ENCODE results near the gene IFI27L2.

The IFI27L2 gene

GRCh38 chr14:94121485-94121884 lies 7.9 kb downstream of the IFI27L2 start:
- DNase-seq = no peak

GRCh38 chr14:94120667-94121340 lies 8.6 kb downstream of the IFI27L2 start:
- DNase-seq = no peak

DNA sequence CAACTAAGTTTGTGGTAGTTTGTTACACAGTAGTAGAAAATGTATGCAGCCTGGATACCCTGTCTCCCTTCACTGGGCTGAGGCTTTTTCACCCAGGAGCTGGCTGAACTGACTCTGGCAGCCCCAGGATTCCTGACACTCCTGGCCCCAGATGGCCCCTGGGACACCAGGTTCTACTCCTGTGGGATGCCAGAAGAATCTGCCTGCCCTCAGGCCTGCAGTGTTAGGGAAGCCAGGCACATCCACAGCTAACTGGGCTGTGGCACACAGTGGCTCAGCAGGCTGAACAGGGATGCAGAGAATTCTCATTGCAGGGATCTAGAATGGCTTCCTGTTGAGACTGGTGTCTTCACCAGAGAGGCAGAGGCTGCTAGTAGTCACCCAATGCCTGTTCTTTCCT lies 10.3 kb downstream of the IFI27L2 start:
- DNase-seq = no peak

DNA sequence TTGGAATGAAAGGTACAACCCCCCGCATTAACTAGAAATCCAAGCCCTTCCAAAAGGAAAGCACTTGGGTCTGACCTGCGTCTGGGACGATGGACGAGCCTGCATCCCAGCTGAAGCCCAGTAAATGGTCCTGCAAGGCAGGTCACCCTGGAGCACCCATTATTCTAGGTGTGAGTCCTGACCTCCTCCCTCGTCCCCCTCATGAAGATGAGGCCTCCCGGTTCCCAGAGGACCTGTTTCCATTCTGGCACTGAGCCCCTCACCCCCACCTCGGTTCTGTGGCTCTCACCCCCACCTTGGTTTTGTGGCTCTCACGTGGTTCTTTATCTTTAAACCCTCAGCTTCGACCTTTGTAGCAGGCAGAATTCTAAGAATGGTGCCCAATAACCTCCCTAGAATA lies 11.5 kb downstream of the IFI27L2 start:
- no peak for DNase-seq

DNA sequence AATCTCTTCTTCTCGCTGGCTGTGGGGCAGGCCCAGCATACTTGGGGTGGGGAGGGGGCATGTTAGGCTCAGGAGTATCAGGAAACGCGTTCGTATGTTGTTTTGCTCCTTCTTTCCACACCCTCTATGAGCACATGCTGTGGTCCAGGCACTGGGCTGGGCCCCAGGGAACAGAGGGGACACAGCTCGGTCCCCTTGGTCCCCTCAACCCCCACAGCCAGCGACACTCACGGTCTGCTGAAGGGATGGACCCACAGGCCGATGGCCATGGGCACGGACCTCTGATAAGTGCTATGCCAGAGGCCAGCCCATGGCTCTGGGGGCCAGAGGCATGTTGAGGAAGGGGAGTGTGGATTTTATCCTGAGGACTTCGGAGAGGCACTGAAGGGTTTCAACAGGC lies 12.7 kb downstream of the IFI27L2 start:
- no peak for DNase-seq

- DNase-seq = no peak
Measured at GRCh38 chr14:94115631-94116030, 13.8 kb downstream of the IFI27L2 start.

DNA sequence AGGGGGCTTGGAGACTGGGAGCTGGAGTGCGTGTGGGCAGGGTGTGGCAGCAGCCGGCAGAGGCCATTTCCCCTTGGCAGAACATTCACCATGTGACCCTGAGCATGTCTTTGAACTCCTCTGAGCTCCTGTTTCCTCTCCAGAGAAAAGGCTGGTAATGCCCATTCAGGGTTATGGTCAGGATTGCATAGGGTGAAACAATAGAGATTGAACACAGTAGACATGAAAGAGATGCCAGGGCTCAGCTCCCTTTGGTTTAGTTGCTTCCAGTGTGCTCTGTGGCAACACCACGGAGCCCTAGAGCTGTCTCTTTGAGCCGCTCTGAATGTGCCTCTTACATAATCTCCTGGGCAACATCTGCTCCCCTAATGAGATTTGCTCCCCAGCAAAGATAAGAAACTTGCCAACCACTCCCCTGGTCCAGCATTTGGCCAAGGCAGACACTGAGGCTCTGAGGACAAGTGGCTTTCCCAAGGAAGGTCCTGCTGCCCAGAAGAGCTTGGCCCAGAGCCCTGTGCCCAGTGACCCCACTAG lies 14.3 kb downstream of the IFI27L2 start:
- DNase-seq = no peak

- DNase-seq = no peak
Measured at GRCh38 chr14:94114589-94115057, 14.8 kb downstream of the IFI27L2 start.

- DNase-seq = no peak
Measured at GRCh38 chr14:94113908-94114588, 15.4 kb downstream of the IFI27L2 start.

GRCh38 chr14:94113490-94113889 lies 15.9 kb downstream of the IFI27L2 start:
- no peak for DNase-seq

GRCh38 chr14:94113073-94113472 lies 16.3 kb downstream of the IFI27L2 start:
- no peak for DNase-seq

DNA sequence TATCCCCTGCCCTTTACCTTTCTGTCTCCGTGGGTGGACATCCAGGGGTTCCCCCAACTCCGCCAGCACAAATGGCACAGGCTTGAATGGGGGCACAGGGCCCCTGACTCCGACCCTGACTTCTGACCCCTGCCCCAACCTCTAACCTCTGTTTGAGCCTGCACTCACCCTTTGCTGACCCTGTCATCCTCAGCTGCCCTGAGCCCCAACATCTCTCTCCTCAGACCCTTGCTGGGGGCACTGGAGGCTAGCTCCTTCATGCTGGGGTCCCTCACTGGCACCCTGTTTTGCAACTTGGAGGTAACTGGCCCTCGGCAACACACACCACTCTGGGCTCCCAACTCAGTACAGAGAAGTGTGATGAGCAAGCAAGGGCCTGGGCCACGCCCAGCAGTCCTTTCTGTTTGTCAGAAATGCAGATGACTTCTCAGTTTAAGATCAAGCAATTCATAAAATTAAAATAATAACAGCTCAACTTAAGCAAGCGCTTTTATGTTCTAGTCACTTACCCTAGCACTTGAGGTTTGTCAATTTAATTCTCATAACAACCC lies 16.8 kb downstream of the IFI27L2 start:
- DNase-seq = no peak

GRCh38 chr14:94111276-94112095 lies 17.9 kb downstream of the IFI27L2 start:
- no peak for DNase-seq

DNA sequence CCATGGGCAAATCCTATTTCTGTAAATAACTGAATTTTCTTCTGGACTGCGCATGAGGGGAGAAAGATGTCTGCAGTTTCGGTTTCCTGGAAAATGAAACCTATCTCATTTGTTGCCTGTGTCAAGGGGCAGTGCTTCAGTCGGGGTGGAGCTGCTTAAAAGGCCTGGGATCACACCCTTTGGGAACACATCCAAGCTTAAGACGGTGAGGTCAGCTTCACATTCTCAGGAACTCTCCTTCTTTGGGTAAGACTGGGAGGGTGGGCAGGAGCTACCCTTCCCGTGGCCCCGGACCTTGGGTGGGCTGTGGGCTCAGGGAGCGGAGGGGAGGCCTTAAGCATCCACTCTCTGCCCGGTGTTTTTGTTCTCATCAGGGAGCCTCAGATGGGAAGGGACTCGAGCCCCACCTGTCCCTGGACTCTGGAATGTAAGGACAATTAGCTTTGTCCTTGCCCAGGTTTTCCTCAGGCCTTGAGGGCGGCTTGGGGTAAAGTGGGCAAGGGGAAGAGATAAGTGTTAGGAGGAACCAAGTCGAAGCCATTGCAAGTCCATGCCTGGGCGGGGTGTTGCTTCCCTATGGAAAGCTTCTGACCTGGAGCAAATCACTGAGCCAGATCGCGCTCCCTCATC lies 18.7 kb downstream of the IFI27L2 start, which contains the start of gene IFI27:
TSS of gene IFI27 (plus strand) at position 185 of the 630 bp plus-strand sequence.
- no peak for DNase-seq

- DNase-seq = no peak
Measured at GRCh38 chr14:94109915-94110250, 19.5 kb downstream of the IFI27L2 start.

DNA sequence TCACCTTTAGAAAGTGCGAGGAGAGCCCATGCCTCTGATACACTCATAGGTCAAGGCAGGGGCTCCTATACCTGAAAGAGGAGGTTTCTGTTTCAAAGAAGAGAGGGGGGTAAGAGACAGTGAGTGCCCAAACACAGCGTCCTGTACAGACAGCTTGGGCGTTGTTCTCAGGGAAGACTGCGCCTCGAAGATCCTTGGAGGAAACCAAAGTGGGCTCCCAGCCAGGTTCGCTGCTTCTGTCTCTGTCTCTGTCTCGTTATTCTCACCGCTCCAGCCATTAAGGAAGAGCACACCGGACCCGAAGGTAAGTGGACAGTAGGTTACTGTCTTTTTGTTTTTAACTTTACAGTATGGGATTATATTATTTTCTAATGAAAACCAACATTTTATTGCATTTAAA lies 24.7 kb downstream of the IFI27L2 start:
- DNase-seq = no peak

GRCh38 chr14:94103554-94104150 lies 25.8 kb downstream of the IFI27L2 start:
- DNase-seq = no peak

DNA sequence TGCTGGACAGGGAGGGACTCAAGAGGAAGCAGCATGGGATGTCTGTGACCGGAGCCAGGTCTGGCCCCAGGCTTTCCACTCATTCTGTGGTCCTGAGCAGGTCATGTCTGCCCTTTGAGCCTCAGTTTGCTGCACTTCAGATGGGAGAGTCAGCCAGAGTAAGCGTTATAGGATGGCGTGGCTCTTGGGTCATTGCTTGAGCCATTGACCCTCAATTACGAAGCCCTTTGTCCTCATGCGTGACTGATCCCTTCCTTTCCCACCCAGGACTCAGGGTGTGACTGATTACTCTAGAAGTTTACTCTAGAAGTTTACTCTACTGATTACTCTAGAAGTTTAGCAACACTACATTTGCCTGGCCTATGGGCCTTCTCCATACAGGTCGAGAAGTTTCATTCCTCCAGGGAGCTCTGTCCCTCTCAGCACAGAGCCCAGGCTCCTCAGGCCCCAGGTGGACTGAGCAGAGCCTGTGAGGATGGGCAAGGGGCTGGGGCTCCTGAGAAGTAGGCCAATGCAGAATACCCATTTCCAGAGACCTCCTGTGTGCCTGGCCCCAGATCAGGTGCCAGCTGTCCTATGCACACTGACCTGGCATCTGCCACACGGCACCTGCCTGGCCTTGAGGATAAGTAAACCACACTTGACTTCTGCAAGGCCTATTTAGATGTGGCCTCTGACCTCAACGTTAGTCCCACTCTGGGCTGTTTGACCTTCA lies 26.5 kb downstream of the IFI27L2 start:
- no peak for DNase-seq

DNA sequence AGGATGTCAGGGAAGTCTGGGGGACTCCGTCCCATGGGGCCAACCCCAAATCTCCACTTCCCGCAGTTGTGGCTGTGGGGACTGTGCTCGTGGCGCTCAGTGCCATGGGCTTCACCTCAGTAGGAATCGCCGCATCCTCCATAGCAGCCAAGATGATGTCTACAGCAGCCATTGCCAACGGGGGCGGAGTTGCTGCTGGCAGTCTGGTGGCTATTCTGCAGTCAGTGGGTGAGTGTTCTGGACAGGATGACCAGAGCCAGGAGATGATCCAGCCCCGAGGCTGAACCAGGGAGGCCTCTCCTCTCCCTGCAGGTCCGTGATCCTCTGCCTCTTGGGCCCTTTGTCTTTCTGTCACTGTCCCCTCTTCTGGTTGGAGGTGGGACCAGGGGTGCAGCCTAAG lies 27.7 kb downstream of the IFI27L2 start:
- DNase-seq = no peak

GRCh38 chr14:94100847-94101246 lies 28.6 kb downstream of the IFI27L2 start:
- DNase-seq = no peak

DNA sequence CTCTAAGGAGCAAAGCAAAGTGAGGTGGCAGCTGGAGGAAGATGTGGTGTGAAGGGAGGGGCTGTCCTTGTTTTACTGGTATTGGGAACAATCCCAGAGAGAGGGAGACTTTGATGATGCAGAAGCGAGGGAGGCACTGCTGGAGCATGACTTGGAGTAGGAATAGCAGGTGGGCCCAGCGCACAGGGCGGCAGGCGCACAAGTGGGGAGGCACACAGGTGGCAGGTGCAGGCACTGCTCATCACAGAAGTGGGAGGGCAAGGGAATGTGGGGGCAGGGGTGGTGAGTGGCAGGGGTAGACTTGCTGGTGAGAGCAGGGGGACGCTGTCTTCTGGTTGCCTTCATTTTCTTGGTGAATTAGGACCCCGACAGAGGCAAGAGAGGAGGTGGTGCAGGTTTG lies 30.4 kb downstream of the IFI27L2 start:
- DNase-seq = no peak

Data from NCI-H187 (cell line).